ENCODE results near the gene TAF5L. TPM values are rescaled to one million over a fixed set of nuclear protein-coding genes. Genes with fewer than 3 reads are reported as not detected.

Gene TAF5L
- total RNA-seq, 1 experiment from 2014 or later, result 16.4 TPM

DNA sequence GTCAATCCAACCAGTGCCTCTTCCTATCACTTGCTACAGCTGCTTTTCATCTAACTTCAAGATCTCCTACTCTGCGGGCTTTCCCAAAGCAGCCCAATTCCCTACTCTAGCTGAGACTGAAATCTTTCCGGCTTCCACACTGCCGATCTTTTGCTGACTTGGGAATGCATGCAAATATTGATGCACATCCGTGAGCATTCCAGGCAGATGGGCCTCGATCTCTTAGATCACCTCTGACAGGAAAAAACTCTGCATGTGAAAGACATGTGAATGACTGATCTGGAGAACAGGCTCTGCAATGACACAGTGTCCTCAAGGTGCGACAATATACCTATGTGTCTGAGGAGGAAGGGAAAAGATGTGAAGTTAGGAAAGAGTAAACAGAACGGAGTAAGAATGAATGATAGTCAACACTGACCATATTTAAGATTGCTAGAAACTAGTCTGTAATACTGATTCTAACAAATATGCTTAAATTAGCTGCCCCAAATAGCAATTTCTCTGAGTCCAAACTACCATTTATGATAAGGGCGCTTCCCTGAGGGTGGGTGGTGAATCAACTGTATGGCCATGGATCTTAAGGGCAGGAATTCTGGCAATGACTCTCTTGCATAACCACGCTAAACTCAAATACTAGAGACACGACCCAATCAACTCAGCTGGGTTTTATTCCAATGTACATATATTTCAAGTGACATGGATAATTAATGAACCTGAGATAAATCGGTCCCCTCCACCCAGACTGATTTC is 8.4 kb downstream of the TAF5L start:
- BruUV-seq (replicated peaks), result no TSS peak
- intact Hi-C loops (cut with micrococcal nuclease; ENCODE audit: unreplicated experiment), result no loop called here

DNA sequence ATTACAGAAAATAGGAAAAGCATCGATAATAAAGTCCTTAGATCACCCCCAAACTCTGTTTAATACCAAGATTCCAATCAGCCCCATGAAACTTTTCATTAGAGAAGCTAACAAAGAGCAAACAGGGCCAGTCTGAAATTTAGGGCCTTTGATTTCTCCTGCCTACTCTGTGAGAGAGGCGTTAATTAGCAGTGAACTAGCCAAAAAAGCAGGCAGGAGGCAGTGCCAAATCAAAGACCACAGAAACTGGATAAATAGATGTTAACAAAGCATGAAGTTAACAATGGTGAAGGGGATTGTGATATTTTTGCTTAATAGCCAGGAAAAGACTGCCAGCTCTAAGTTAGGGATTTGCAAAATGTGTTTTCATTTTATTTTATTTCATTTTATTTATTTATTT is 11.2 kb downstream of the TAF5L start:
- BruUV-seq (replicated peaks), result no TSS peak
- POLR2A ChIA-PET (ENCODE audit: unreplicated experiment), result no interaction called here

More for the DNA sequence above, 8.4 kb downstream of the TAF5L start:
- Histone ChIP-seq H3K27me3 (ENCODE audit: insufficient read depth, low read depth) (no peaks in the 10 kb centered on the region), H3K4me1 (replicated peaks; ENCODE audit: insufficient read depth) (no peaks in the 10 kb centered on the region), H3F3A (ENCODE audit: insufficient read depth, low read depth) (no peaks in the 10 kb centered on the region), H3K9me3 (ENCODE audit: insufficient read depth, low read depth) (no peaks in the 10 kb centered on the region), H3K9me2 (ENCODE audit: insufficient read depth) (no peaks in the 10 kb centered on the region), H4K20me1 (ENCODE audit: insufficient read depth) (peaks cover 16% of the 10 kb centered on the region), H3K4me2 (no peak overlapping the region), H3K27ac (no peak overlapping the region), H2AFZ (no peak overlapping the region), H3K79me2 (ENCODE audit: low read depth) (peaks cover 56% of the 10 kb centered on the region), H3K4me3 (no peak overlapping the region), H3K36me3 (ENCODE audit: low read depth) (peaks cover 4% of the 10 kb centered on the region; the same call in 1 of the 2 replicates)
- POLR2A ChIA-PET (ENCODE audit: unreplicated experiment), result no interaction called here
- TF ChIP-seq, protein P1, sequence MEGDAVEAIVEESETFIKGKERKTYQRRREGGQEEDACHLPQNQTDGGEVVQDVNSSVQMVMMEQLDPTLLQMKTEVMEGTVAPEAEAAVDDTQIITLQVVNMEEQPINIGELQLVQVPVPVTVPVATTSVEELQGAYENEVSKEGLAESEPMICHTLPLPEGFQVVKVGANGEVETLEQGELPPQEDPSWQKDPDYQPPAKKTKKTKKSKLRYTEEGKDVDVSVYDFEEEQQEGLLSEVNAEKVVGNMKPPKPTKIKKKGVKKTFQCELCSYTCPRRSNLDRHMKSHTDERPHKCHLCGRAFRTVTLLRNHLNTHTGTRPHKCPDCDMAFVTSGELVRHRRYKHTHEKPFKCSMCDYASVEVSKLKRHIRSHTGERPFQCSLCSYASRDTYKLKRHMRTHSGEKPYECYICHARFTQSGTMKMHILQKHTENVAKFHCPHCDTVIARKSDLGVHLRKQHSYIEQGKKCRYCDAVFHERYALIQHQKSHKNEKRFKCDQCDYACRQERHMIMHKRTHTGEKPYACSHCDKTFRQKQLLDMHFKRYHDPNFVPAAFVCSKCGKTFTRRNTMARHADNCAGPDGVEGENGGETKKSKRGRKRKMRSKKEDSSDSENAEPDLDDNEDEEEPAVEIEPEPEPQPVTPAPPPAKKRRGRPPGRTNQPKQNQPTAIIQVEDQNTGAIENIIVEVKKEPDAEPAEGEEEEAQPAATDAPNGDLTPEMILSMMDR (conservative IDR thresholded peaks at IDR 0.05), result no peak
- TF ChIP-seq EZH2 (IDR thresholded peaks at IDR 0.05; ENCODE audit: low read depth), result no peak
- CTCF ChIA-PET, result no interaction called here
- no peak for DNase-seq

DNA sequence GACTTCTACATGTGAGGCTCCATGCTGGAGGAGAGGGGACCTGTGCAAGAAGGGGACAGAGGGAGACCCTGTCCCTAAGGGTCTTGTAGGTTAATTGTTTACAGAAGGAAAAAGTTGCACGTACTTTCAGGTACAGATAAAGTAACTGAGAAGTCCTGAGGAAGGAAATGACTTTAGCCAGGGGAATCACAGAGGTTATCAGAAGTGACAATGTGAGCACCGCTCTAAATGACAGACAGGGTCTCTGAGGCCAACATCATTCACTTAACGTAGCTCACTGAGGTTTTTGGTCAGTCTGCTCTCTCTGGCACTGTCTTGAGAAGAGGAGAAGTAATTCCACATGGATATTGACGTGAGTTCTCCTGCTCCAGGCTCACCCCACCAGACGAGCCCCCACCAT is 12.0 kb downstream of the TAF5L start:
- H3K9me3 ChIP-seq (ENCODE audit: insufficient read depth, low read depth), result no peaks in the 10 kb centered on the region
- H3K4me2 ChIP-seq, result no peak overlapping the region
- H3K27ac ChIP-seq, result no peak overlapping the region
- no peak for DNase-seq
- H3K36me3 ChIP-seq (ENCODE audit: low read depth), result peaks cover 13% of the 10 kb centered on the region
- H3K79me2 ChIP-seq (ENCODE audit: low read depth), result peaks cover 22% of the 10 kb centered on the region
- H3K27me3 ChIP-seq (ENCODE audit: insufficient read depth, low read depth), result no peaks in the 10 kb centered on the region
- TF ChIP-seq, protein P1 (conservative IDR thresholded peaks at IDR 0.05), result no peak
- TF ChIP-seq EZH2 (IDR thresholded peaks at IDR 0.05; ENCODE audit: low read depth), result no peak
- no peaks in the 10 kb centered on the region for H3K4me1 ChIP-seq (replicated peaks; ENCODE audit: insufficient read depth)
- no TSS peak for BruUV-seq (replicated peaks)
- H3K4me3 ChIP-seq, result no peak overlapping the region
- H3K9me2 ChIP-seq (ENCODE audit: insufficient read depth), result no peaks in the 10 kb centered on the region
- no peaks in the 10 kb centered on the region for H3F3A ChIP-seq (ENCODE audit: insufficient read depth, low read depth)
- H4K20me1 ChIP-seq (ENCODE audit: insufficient read depth), result peaks cover 7% of the 10 kb centered on the region
- intact Hi-C loops (cut with micrococcal nuclease; ENCODE audit: unreplicated experiment), result no loop called here
- CTCF ChIA-PET, result no interaction called here
- POLR2A ChIA-PET (ENCODE audit: unreplicated experiment), result no interaction called here
- H2AFZ ChIP-seq, result no peak overlapping the region

More for the DNA sequence above, 11.2 kb downstream of the TAF5L start:
- Histone ChIP-seq H3K9me2 (ENCODE audit: insufficient read depth) (no peaks in the 10 kb centered on the region), H4K20me1 (ENCODE audit: insufficient read depth) (peaks cover 7% of the 10 kb centered on the region), H3K9me3 (ENCODE audit: insufficient read depth, low read depth) (no peaks in the 10 kb centered on the region), H3K27ac (no peak overlapping the region), H3K4me1 (replicated peaks; ENCODE audit: insufficient read depth) (no peaks in the 10 kb centered on the region), H3F3A (ENCODE audit: insufficient read depth, low read depth) (no peaks in the 10 kb centered on the region), H2AFZ (no peak overlapping the region), H3K4me3 (no peak overlapping the region), H3K27me3 (ENCODE audit: insufficient read depth, low read depth) (no peaks in the 10 kb centered on the region), H3K36me3 (ENCODE audit: low read depth) (peaks cover 6% of the 10 kb centered on the region; the same call in 1 of the 2 replicates), H3K4me2 (no peak overlapping the region), H3K79me2 (ENCODE audit: low read depth) (peaks cover 30% of the 10 kb centered on the region)
- intact Hi-C loops (cut with micrococcal nuclease; ENCODE audit: unreplicated experiment), result no loop called here
- DNase-seq, result no peak
- TF ChIP-seq, protein P1 (conservative IDR thresholded peaks at IDR 0.05), result no peak
- CTCF ChIA-PET, result no interaction called here

Measured in PC-9 (cell line).